Measurements from ENCODE around the gene FITM1. TPM values are rescaled to one million over a fixed set of nuclear protein-coding genes. Genes with fewer than 3 reads are reported as not detected.

Gene FITM1
- total RNA-seq, 4 donors from 2014 or later, result 0.96 to 2.8 (median 1.2) TPM; not detected in 1

DNA sequence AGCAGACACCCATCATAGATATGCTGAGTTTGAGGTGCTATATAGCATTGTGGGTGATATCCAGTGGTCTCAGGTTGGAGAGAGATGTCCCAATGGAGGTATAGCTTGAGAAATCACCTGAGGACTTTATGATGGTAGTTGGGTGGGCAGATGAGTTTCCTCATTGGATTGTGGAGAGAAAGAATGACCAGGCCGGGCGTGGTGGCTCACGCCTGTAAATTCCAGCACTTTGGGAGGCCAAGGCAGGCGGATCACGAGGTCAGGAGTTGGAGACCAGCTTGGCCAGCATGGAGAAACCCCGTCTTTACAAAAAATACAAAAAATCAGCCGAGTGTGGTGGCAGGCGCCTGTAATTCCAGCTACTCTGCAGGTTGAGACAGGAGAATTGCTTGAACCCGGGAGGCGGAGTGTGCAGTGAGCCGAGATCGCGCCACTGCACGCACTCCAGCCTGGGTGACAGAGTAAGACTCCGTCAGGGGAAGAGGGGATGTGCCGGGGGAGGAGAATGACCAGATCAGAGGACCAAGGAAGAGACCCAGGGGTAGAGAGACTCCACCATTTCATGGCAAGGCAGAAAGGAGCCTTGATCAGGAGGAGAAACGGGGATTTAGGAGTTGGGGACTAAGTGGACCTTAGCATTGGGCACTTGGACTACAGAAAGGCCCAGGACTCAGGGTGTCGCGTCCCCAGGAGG is 37.1 kb upstream of the FITM1 start:
- DNase-seq (ENCODE audit: low spot score) (no peak), ATAC-seq (ENCODE audit: low FRiP score) (no peak)
- TF ChIP-seq, protein P1, sequence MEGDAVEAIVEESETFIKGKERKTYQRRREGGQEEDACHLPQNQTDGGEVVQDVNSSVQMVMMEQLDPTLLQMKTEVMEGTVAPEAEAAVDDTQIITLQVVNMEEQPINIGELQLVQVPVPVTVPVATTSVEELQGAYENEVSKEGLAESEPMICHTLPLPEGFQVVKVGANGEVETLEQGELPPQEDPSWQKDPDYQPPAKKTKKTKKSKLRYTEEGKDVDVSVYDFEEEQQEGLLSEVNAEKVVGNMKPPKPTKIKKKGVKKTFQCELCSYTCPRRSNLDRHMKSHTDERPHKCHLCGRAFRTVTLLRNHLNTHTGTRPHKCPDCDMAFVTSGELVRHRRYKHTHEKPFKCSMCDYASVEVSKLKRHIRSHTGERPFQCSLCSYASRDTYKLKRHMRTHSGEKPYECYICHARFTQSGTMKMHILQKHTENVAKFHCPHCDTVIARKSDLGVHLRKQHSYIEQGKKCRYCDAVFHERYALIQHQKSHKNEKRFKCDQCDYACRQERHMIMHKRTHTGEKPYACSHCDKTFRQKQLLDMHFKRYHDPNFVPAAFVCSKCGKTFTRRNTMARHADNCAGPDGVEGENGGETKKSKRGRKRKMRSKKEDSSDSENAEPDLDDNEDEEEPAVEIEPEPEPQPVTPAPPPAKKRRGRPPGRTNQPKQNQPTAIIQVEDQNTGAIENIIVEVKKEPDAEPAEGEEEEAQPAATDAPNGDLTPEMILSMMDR (IDR thresholded peaks at IDR 0.05), result no peak

DNA sequence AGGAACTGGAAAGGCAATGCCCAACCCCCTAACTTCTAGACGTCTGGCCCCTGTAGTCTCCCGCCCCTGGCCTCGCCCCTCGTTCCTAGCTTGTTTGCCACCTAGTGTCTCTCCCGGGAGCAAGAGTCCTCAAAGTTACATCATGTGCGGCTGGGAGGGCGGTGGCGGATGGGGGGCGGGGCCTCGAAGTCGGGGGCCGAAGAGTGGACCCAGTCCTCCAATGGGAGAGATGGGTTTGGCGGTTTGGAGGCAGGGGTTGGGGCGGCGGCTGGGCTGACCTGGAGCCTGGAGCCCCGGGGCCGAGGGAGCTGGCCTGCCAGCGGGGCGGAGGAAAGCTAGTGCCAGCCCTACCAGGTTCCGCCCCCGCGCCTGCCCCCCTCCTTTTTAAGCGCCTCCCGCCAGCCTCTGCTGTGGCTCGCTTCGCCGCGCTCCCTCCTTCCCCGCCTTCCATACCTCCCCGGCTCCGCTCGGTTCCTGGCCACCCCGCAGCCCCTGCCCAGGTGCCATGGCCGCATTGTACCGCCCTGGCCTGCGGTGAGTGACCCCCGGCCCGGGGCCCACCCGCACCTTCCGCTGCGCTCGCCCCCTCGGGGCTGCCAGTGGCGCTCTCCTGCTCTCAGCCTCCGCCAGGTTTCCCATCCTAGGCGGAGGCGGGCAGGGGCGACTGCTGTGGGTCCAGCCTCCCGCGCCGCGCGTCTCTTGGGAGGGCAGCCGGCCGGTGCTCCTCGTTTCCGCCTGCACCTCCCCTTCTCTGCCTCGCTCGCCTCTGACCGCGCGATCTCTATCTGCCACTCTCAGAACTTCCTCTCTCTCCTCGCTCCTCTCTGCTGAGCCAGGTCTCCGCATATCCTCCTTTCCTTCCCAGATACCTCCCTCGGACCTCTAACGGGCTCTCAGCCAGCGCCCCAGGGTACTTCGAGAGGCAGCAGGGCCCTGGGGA is 36.3 kb upstream of the FITM1 start, which contains the start of gene PCK2:
Gene PCK2, plus strand, starts transcription at position 411 of the 940 bp plus-strand sequence. Its CDS starts 95 bp downstream, at position 506.
- ATAC-seq (ENCODE audit: low FRiP score) (peak; percentile 92), DNase-seq (ENCODE audit: low spot score) (peak; percentile 68)
- TF ChIP-seq, protein P1 (IDR thresholded peaks at IDR 0.05), result no peak

DNA sequence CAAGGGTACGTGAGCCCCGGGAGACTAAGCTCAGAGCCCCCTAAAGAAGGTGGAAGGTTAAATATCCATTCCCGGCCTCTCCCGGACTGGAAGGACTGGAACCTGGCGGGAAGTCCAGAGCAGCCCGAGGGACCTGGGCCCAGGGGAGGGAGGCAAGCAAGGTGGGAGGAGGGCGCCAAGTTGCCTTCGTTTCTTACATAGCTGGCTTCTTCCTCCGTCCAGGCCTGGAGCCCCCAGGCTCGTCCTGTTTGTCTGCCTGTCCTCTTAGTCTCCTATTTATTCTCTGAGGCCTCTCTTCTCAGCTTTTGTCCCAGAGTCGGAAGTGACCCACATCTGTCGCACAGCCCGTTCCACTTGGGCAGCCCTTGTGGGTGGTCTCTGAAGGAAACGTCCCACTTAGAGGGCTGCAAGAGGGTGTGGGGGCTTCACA is 35.6 kb upstream of the FITM1 start:
- TF ChIP-seq, protein P1 (IDR thresholded peaks at IDR 0.05), result no peak
- ATAC-seq (ENCODE audit: low FRiP score) (peak; percentile 6), DNase-seq (ENCODE audit: low spot score) (no peak)

DNA sequence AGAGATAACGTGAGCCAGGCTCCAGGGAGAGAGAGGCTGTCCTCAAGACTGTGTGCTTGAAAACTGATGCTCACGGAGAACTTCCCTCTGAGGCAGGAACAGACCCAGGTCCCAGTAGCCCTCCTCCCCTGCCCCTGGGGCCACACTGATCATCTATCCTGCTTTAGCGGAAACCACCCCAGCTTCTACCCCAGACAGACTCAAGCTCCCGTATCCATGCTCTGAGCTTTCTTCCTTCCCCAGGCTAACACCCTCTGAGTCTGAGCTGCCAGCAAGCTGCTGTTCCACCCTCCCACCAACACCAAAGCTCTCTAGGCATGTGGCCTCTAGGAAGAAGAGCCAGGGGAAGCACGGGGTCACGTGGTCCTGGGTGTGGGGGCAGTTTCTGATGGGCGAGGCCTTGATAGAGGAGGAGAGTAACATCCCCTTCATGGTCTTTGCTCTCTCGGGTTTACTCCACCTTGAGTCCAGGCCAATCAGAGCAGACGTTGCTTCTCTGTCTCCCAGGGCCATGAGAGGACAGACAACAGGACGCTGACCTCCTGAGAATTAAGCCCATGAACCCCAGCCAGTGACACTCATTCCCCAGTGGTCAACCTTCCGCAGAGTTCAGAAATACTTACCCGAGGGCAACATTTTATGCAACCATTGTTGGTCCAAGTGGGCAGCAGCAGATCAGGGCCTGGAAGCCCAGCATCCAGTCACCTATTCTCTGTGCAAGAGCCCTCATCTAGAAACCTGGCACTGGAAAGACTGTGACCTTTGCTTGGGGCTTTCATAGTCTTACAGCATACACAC is 35.0 kb upstream of the FITM1 start:
- TF ChIP-seq, protein P1 (IDR thresholded peaks at IDR 0.05), result no peak
- no peak for ATAC-seq (ENCODE audit: low FRiP score)
- DNase-seq (ENCODE audit: low spot score), result no peak

DNA sequence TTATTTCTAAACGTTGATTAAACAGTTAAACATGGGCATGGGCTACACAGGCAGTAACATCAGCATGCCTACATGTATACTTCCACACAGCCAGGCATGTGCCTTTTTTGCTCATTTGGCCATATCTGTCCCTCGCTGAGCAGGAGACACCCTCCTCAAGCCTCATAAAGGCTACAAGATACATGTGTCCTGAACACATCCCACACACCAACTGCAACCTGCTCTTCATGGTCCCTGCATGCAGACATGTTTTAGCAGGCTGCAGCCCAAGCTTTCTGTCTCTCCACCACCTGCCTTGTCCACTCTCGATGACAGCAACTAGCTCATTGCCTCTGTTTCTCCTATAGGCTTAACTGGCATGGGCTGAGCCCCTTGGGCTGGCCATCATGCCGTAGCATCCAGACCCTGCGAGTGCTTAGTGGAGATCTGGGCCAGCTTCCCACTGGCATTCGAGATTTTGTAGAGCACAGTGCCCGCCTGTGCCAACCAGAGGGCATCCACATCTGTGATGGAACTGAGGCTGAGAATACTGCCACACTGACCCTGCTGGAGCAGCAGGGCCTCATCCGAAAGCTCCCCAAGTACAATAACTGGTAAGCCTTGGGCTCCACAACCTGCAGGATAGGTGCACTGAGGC is 33.8 kb upstream of the FITM1 start:
- ATAC-seq (ENCODE audit: low FRiP score) (no peak), DNase-seq (ENCODE audit: low spot score) (no peak)
- TF ChIP-seq, protein P1 (IDR thresholded peaks at IDR 0.05), result no peak

DNA sequence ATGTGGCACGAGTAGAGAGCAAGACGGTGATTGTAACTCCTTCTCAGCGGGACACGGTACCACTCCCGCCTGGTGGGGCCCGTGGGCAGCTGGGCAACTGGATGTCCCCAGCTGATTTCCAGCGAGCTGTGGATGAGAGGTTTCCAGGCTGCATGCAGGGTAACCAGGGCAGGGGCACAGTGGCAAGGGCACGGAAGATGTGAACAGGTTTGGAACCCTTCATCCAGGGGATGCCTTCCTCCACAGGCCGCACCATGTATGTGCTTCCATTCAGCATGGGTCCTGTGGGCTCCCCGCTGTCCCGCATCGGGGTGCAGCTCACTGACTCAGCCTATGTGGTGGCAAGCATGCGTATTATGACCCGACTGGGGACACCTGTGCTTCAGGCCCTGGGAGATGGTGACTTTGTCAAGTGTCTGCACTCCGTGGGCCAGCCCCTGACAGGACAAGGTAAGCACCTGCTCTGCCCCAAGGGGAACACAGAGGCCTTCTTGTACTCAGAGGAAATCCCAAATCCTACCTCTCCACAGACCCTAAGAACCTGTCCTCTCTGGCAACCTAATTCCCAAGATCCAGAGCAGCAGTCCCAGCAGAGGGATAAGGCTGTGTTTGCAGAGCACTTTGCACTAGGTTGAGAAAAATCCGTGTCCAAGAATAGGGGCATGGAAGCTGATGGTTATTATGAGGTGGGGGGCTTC is 32.1 kb upstream of the FITM1 start:
- no peak for ATAC-seq (ENCODE audit: low FRiP score)
- TF ChIP-seq, protein P1 (IDR thresholded peaks at IDR 0.05), result no peak
- no peak for DNase-seq (ENCODE audit: low spot score)
